Stimulated activated CD4-positive, alpha-beta T cell treated with anti-CD3 and anti-CD28 coated beads, Interleukin-4, amount 100 ng/mL, for 4 hours (primary cell): ENCODE measurements around the gene GYPE.
"Not testable (repeated sequence)": the region's sequence is repeated elsewhere in the genome, so short reads cannot be mapped to it uniquely, and the experiment has no call there.

Source experiments
- DNase-seq, 2 experiments: peaks; one replicate each; pipeline ENCODE4 v3.0.0-alpha.2; 2020

The GYPE gene

DNA sequence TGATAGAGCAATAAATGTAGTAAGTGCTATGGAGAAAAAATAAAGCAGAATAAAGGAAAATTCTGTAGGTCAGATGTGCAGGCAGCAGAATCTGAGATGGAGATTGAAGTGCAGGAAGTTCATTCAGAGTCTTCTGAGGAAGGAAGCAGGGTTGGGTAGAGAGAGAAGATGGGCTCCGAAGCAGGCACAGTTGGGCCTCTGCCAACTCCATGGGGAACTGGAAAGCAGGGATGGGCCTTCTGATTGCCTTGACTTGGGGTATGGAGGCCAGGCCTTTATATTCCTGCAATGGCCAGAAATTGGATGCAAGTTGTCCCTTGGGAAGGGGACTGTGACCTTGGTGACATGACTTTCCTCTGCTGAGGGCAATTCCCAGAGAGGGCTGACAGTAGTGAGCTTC, 42.6 kb downstream of the GYPE start:
- not testable (repeated sequence) for DNase-seq

- no peak for DNase-seq
Observed at GRCh38 chr4:143858456-143858855, 46.9 kb downstream of the GYPE start.

GRCh38 chr4:143857391-143858336, 47.7 kb downstream of the GYPE start:
- DNase-seq = not testable (repeated sequence)

DNA sequence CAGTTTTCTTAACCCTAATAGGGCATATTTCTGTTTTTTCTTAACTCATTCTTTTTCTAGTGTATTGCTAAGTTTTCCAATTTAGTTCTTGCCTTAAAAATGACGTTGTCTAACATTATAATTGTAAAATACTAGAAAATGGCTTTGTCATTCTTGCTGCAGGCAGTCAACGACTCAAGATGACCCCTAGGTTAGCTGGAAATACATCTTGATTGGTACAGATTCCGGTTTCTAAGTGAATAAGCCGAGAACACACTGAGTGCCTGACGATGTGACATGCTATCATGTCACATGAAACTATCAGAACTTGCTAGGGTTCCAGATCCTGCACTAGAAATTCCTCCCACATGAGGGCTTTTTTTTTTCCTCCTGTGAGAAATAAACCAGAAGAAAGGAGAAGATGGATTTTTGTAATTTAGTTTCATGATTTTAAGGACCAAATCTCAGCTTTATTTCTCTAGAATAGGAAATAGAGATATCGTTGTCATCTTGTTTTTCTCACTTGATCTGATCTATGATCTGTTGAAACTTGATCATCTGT, 49.3 kb downstream of the GYPE start:
- DNase-seq = not testable (repeated sequence)

DNA sequence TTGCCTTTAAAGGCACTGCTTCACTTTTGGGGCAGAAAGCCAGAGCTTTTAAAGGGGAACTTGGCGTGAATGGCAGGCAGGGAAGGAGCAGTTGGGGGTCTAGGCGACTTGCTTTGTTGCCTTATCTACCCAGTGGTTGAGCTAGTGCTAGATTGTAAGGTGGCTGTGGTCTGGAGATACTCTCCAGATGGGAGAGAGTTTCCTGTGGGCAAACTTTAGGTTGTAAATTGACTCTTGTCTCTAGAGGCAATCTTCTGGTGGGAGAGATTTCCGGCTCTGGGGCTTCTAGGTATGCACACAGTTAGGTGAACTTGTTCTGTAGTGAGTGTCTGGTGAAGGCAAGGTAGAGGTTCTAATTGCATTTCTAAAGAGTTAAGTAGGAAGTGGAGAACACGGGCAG, 50.7 kb downstream of the GYPE start:
- DNase-seq = not testable (repeated sequence)

- not testable (repeated sequence) for DNase-seq
Observed at GRCh38 chr4:143849296-143849695, 56.1 kb downstream of the GYPE start.

GRCh38 chr4:143843506-143843832, 61.9 kb downstream of the GYPE start:
- DNase-seq = not testable (repeated sequence)

DNA sequence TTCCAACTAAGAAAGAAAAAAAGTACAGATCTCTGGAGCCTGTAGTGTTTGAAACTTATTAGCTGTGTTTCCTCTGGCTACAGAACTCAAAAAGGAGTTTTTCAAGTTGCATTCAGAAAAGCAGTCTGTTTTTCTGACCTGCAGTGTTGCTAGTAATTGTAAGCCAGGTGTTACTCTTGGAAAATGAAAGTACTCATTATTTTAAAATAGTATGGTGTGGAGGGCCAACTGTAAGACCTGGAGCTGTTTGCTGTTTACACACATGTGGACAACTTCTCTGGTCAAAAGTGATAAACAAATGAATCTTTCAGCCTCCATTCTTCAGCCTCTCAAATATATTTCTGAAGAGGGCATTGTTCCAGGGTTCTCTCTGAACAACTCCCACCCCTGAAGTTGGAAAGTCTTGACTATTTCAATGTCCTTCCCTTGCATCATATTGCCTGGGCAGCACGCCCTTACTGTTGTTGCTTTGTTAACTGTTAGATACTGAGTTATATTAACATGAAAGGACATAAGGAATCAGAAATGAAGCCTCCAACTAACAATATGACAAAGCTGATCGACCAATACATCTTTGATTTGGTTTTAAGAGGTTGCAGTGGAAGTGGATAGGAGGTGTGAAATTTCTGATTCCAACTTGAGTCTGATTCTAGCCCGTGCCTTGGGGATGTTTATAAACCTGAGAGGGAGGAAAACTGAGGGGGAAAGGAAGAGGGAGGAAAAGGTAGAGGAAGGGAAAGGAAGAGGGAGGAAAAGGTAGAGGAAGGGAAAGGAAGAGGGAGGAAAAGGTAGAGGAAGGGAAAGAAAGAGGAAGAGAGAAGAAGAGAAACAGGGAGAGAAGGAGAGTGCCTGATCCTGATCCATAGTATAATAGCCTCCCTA, 62.5 kb downstream of the GYPE start:
- not testable (repeated sequence) for DNase-seq

- not testable (repeated sequence) for DNase-seq
Observed at GRCh38 chr4:143839413-143839812, 65.9 kb downstream of the GYPE start.

GRCh38 chr4:143834196-143834595, 71.2 kb downstream of the GYPE start:
- DNase-seq = not testable (repeated sequence)

DNA sequence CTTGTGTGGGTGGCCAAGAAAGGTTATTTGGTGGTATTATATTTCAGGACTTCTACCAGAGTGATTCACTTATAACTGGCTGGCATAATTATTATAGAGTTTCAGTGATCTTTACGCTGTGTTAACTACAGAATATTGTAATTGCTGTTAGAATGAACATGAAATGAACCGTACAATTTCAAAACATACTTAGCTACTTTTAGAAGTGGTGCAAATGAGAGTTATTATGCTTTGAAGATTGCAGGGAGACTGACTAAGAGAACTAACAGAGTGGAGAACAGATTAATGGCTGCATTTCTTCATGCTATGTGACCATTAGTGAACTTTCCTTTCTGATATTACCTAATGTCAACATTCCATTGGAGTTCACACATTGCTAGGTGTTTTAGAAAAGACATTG, 71.7 kb downstream of the GYPE start:
- not testable (repeated sequence) for DNase-seq

DNA sequence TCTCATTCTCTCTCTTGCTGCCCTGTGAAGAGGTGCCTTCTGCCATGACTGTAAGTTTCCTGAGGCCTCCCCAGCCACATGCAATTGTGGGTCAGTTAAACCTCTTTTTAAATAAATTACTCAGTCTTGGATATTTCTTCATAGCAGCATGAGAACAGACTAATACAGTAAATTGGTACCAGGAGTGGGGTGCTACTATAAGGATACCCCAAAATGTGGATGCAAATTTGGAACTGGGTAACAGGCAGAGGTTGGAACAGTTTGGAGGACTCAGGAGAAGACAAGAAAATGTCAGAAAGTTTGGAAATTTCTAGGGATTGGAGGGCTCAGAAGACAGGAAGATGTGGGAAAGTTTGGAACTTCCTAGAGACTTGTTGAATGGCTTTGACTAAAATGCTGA, 74.8 kb downstream of the GYPE start:
- DNase-seq = not testable (repeated sequence)

- DNase-seq = not testable (repeated sequence)
Observed at GRCh38 chr4:143829239-143829620, 76.1 kb downstream of the GYPE start.
